Endothelial cell of umbilical vein (primary cell): ENCODE data around the gene NR1D2. TPM values are rescaled to one million over a fixed set of nuclear protein-coding genes. Genes with fewer than 3 reads are reported as not detected.
A peak's percentile ranks its signal among the peaks of the same experiment; 100 is the strongest.

Experiments used
- BruUV-seq: library from RNA; stranded (reverse); fragments of 400-500 nt; replicated peaks from 2 replicates; lab custom pipeline; 2021; lab: Mats Ljungman, UMichigan
- CTCF ChIA-PET: fragments of 300-600, 350-600 bp; sonication (Branson Sonifier 250); formaldehyde crosslinking; loops from one replicate; lab custom pipeline; 2021; ENCODE audit warnings: antibody characterized with exemption, inconsistent platforms; lab: Charles Lee
- POLR2A ChIA-PET: fragments of 300-600, 350-600 bp; sonication (Branson Sonifier 250); formaldehyde crosslinking; loops from one replicate; lab custom pipeline; 2021; ENCODE audit warnings: antibody characterized with exemption, inconsistent platforms; lab: Charles Lee
- DNase-seq: peaks from one replicate; pipeline ENCODE4 v3.0.0-alpha.2; 2011; ENCODE audit warnings: low read depth, low spot score
- FAIRE-seq: peaks from 2 replicates; lab custom pipeline; 2011; peaks lifted over from hg19 to GRCh38; lab: Jason Lieb, UNC
- H2AFZ ChIP-seq: 2 replicates; pipeline ENCODE4 v1.6.0; 2012; ENCODE audit warnings: low read depth, low read length, control low read depth, inconsistent platforms
- H3K27ac ChIP-seq: 2 replicates; pipeline ENCODE4 v1.5.1; 2011; ENCODE audit warnings: low read depth, mild to moderate bottlenecking, control low read depth, low read length, moderate library complexity; ENCODE audit not compliant: insufficient read depth
- H3K27me3 ChIP-seq, 2 experiments: 2 replicates each; pipeline versions ENCODE4 v1.6.0 to v1.6.1; 2011; ENCODE audit warnings: low read length in 2 of 2, mixed read lengths in 1 of 2; ENCODE audit not compliant: control insufficient read depth in 2 of 2, insufficient read depth in 2 of 2
- H3K36me3 ChIP-seq, 2 experiments: 2 replicates in 1 of 2; 3 replicates in 1 of 2; pipeline ENCODE4 v1.5.1; 2011; ENCODE audit warnings: low read length in 2 of 2, mild to moderate bottlenecking in 1 of 2, moderate library complexity in 1 of 2; ENCODE audit not compliant: control insufficient read depth in 2 of 2, insufficient read depth in 2 of 2; ENCODE audit errors: extremely low read depth in 1 of 2
- H3K4me1 ChIP-seq: 3 replicates; pipeline ENCODE4 v1.5.1; 2011; ENCODE audit warnings: mild to moderate bottlenecking, low read length; ENCODE audit not compliant: control insufficient read depth, insufficient read depth; ENCODE audit errors: extremely low read depth
- H3K4me2 ChIP-seq: 2 replicates; pipeline ENCODE4 v1.6.1; 2011; ENCODE audit warnings: low read length, control low read depth, mixed read lengths; ENCODE audit not compliant: insufficient read depth
- H3K4me3 ChIP-seq, 3 experiments: fragments of 200-600 bp in 1 of 3; sonication (generic), shearing (Covaris generic) in 1 of 3; replicated peaks in 1 of 3; 2 replicates each; pipeline ENCODE4 v1.5.1; 2011 to 2016; ENCODE audit warnings: control low read depth in 3 of 3, low read length in 3 of 3, mild to moderate bottlenecking in 2 of 3, inconsistent platforms in 1 of 3, low read depth in 1 of 3, moderate library complexity in 1 of 3; ENCODE audit not compliant: insufficient read depth in 1 of 3
- H3K79me2 ChIP-seq: 2 replicates; pipeline ENCODE4 v1.6.0; 2012; ENCODE audit warnings: low read length, inconsistent platforms; ENCODE audit not compliant: control insufficient read depth, insufficient read depth
- H3K9ac ChIP-seq: replicated peaks from 2 replicates; pipeline ENCODE3; 2011; ENCODE audit warnings: low read length, control low read depth; ENCODE audit not compliant: insufficient read depth; ENCODE audit errors: extremely low read depth
- H3K9me1 ChIP-seq: replicated peaks from 3 replicates; pipeline ENCODE4 v1.6.0; 2011; ENCODE audit warnings: mild to moderate bottlenecking, low read length; ENCODE audit not compliant: control insufficient read depth, insufficient read depth; ENCODE audit errors: extremely low read depth
- H3K9me3 ChIP-seq: replicated peaks from 2 replicates; pipeline ENCODE4 v1.5.1; 2012; ENCODE audit warnings: low read length, inconsistent platforms; ENCODE audit not compliant: control insufficient read depth, insufficient read depth
- H4K20me1 ChIP-seq: replicated peaks from 2 replicates; pipeline ENCODE3; 2011; ENCODE audit warnings: mild to moderate bottlenecking, low read length; ENCODE audit not compliant: control insufficient read depth, insufficient read depth; ENCODE audit errors: extremely low read depth
- CTCF ChIP-seq, 2 donors: IDR thresholded peaks; 1 replicate in 1 of 2; 2 replicates in 1 of 2; pipeline ENCODE4 v1.5.1; 2011; ENCODE audit warnings: low read length in 2 of 2, mild to moderate bottlenecking in 2 of 2, moderate library complexity in 2 of 2, control low read depth in 1 of 2, inconsistent platforms in 1 of 2, low read depth in 1 of 2; ENCODE audit not compliant: insufficient read depth in 1 of 2; ENCODE audit errors: extremely low read depth in 1 of 2
- EZH2 ChIP-seq: IDR thresholded peaks from 2 replicates; pipeline ENCODE4 v1.6.1; 2012; ENCODE audit warnings: borderline replicate concordance, low read depth, mild to moderate bottlenecking, moderate library complexity, low read length, inconsistent platforms; ENCODE audit not compliant: severe bottlenecking
- POLR2A ChIP-seq: IDR thresholded peaks from 2 replicates; pipeline ENCODE4 v1.6.1; 2012; ENCODE audit warnings: low read depth, mild to moderate bottlenecking, control low read depth, low read length
- POLR2AphosphoS5 ChIP-seq: IDR thresholded peaks from 2 replicates; pipeline ENCODE4 v1.6.1; 2012; ENCODE audit warnings: low read depth, mild to moderate bottlenecking, control low read depth, low read length, moderate library complexity; ENCODE audit not compliant: insufficient read depth
- dilution Hi-C: fragments of 300-500 bp; cut with MboI; formaldehyde crosslinking; loops from one replicate; pipeline ENCODE4 v1.15.0; 2019; ENCODE audit warnings: low sequenced_read_pairs; ENCODE audit not compliant: extremely low pct_ligation_motif_present
- intact Hi-C: fragments of 100-400 bp; cut with micrococcal nuclease; formaldehyde crosslinking; loops from one replicate; pipeline ENCODE4 v1.10.0; 2022
- polyA plus RNA-seq, 4 experiments: library from polyadenylated mRNA; depleted of rRNA in 3 of 4; stranded (reverse) in 3 of 4; unstranded in 1 of 4; fragments of >200 nt; gene quantifications; 2 replicates each; pipeline versions ENCODE4 v1.2.1 to v1.2.3, GENCODE V29; 2011 to 2012; ENCODE audit warnings: missing spikeins in 1 of 4
- total RNA-seq: library from RNA; stranded (reverse); gene quantifications from 2 replicates; pipeline ENCODE4 v1.2.3, GENCODE V29; 2021

NR1D2 gene
- total and polyA plus RNA-seq, 2 donors (not counting 3 experiments of a cell fraction or from before 2014, with no cell fraction given), result 4.3 to 14.6 TPM

DNA sequence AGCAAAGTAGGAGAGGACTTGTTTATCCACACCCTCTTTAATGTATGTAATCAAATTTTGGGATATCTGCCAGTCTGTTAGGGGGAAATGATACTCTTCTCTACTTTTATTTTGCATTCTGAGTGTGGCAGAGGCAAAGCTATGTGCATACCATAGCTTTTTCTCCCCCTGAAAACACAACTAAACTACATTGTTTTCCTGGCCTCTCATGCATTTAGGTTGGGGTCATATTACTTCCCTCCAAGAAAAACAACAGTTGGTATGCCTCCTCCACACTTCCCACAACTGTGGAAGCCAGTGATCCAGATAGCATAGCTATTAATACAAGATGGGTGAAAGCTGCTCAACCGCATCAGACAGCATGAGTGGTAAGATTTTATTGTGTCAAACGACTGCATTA lies 21.3 kb upstream of the NR1D2 start:
- intact Hi-C loops, result no loop called here
- FAIRE-seq, result peak; percentile 52
- CTCF ChIA-PET, result interaction anchor here (1.2 to 2.9 kb wide), 5 partner anchors 17 to 35 kb away, joined by 3 to 12 read pairs (median 4); no protein-coding TSS in a partner anchor

More for the DNA sequence above, 21.3 kb upstream of the NR1D2 start:
- Histone ChIP-seq H2AFZ (no peak overlapping the region), H3K27me3 (no peaks in the 10 kb centered on the region), H3K4me2 (no peak overlapping the region), H3K4me1 (peaks cover 4% of the 10 kb centered on the region), H4K20me1 (no peaks in the 10 kb centered on the region), H3K36me3 (peaks cover 5 to 8% of the 10 kb centered on the region in 2 experiments), H3K9ac (no peak overlapping the region), H3K9me3 (no peaks in the 10 kb centered on the region), H3K27ac (no peak overlapping the region), H3K79me2 (peaks cover 5% of the 10 kb centered on the region), H3K4me3 (no peak overlapping the region), H3K9me1 (no peaks in the 10 kb centered on the region)
- dilution Hi-C loops, result no loop called here
- BruUV-seq, result no TSS peak
- DNase-seq, result peak; percentile 84
- POLR2A ChIA-PET, result interaction anchor here (1.4 kb wide), 1 partner anchor 15 kb away, joined by 4 read pairs; no protein-coding TSS in a partner anchor
- TF ChIP-seq CTCF (IDR thresholded peaks at IDR 0.05; ENCODE audit: extremely low read depth in 1 of 2, insufficient read depth in 1 of 2, low read depth in 1 of 2, low read length in 2 of 2) (no peak), POLR2AphosphoS5 (no peak), EZH2 (no peak), POLR2A (no peak)
